H9 (cell line): Measurements from ENCODE around the gene RET. TPM values are rescaled to one million over a fixed set of nuclear protein-coding genes. Genes with fewer than 3 reads are reported as not detected.

ENCODE experiments used
- DNase-seq: peaks from one replicate; pipeline ENCODE4 v3.0.0-alpha.2; 2017
- H2AFZ ChIP-seq: one replicate; pipeline ENCODE4 v1.6.1; 2013; ENCODE audit warnings: mild to moderate bottlenecking, low read length, control low read depth, moderate library complexity
- H2AK5ac ChIP-seq: 2 replicates; pipeline ENCODE4 v1.6.1; 2013; ENCODE audit warnings: low read length, control low read depth, mixed read lengths; ENCODE audit not compliant: insufficient read length
- H2BK120ac ChIP-seq: one replicate; pipeline ENCODE4 v1.6.1; 2013; ENCODE audit warnings: low read depth, mild to moderate bottlenecking, low read length, control low read depth, inconsistent platforms; ENCODE audit not compliant: poor library complexity, severe bottlenecking
- H2BK12ac ChIP-seq: 2 replicates; pipeline ENCODE4 v1.6.1; 2013; ENCODE audit warnings: low read length, control low read depth, mixed read lengths, low read depth; ENCODE audit not compliant: insufficient read length
- H2BK15ac ChIP-seq: 2 replicates; pipeline ENCODE4 v1.6.1; 2013; ENCODE audit warnings: low read depth, low read length, control low read depth
- H2BK20ac ChIP-seq: one replicate; pipeline ENCODE4 v1.6.1; 2013; ENCODE audit warnings: low read depth, mild to moderate bottlenecking, low read length, control low read depth, inconsistent platforms; ENCODE audit not compliant: poor library complexity, severe bottlenecking
- H2BK5ac ChIP-seq: 2 replicates; pipeline ENCODE4 v1.6.1; 2013; ENCODE audit warnings: low read length, control low read depth, mixed read lengths; ENCODE audit not compliant: insufficient read length
- H3K14ac ChIP-seq: 2 replicates; pipeline ENCODE4 v1.6.1; 2013; ENCODE audit warnings: low read length, control low read depth; ENCODE audit not compliant: insufficient read depth
- H3K18ac ChIP-seq: 2 replicates; pipeline ENCODE4 v1.6.1; 2013; ENCODE audit warnings: low read depth, mild to moderate bottlenecking, mixed read lengths, low read length, control low read depth; ENCODE audit not compliant: insufficient read length
- H3K23ac ChIP-seq: 2 replicates; pipeline ENCODE4 v1.6.1; 2013; ENCODE audit warnings: low read length, control low read depth, mixed read lengths, low read depth; ENCODE audit not compliant: insufficient read length
- H3K23me2 ChIP-seq: 2 replicates; pipeline ENCODE4 v1.6.1; 2013; ENCODE audit warnings: low read depth, mild to moderate bottlenecking, mixed read lengths, low read length, control low read depth; ENCODE audit not compliant: insufficient read length, poor library complexity, severe bottlenecking
- H3K27ac ChIP-seq: 2 replicates; pipeline ENCODE4 v1.5.1; 2013; ENCODE audit warnings: low read length, control low read depth, mixed read lengths, low read depth; ENCODE audit not compliant: insufficient read length
- H3K27me3 ChIP-seq: 2 replicates; pipeline ENCODE4 v1.6.1; 2013; ENCODE audit warnings: low read length, control low read depth, inconsistent platforms; ENCODE audit not compliant: insufficient read depth
- H3K4ac ChIP-seq: 2 replicates; pipeline ENCODE4 v1.6.1; 2013; ENCODE audit warnings: low read depth, mild to moderate bottlenecking, control low read depth, inconsistent platforms, low read length, moderate library complexity
- H3K4me1 ChIP-seq: 2 replicates; pipeline ENCODE4 v1.6.1; 2013; ENCODE audit warnings: low read length, control low read depth, inconsistent platforms; ENCODE audit not compliant: insufficient read depth
- H3K4me2 ChIP-seq: 2 replicates; pipeline ENCODE4 v1.6.1; 2013; ENCODE audit warnings: low read length, control low read depth, mixed read lengths; ENCODE audit not compliant: insufficient read length, insufficient read depth
- H3K56ac ChIP-seq: 2 replicates; pipeline ENCODE4 v1.6.1; 2013; ENCODE audit warnings: low read depth, mild to moderate bottlenecking, mixed read lengths, low read length, control low read depth; ENCODE audit not compliant: insufficient read length
- H3K79me1 ChIP-seq: 2 replicates; pipeline ENCODE4 v1.6.1; 2013; ENCODE audit warnings: low read depth, mild to moderate bottlenecking, moderate library complexity, low read length, control low read depth, inconsistent platforms; ENCODE audit not compliant: insufficient read depth, poor library complexity, severe bottlenecking
- H3K79me2 ChIP-seq: 2 replicates; pipeline ENCODE4 v1.6.1; 2013; ENCODE audit warnings: low read length, control low read depth, inconsistent platforms; ENCODE audit not compliant: insufficient read depth
- H3K9ac ChIP-seq: 2 replicates; pipeline ENCODE4 v1.6.1; 2013; ENCODE audit warnings: low read length, control low read depth, mixed read lengths; ENCODE audit not compliant: insufficient read length; ENCODE audit errors: extremely low read depth
- H3K9me3 ChIP-seq: one replicate; pipeline ENCODE4 v1.6.1; 2013; ENCODE audit warnings: low read depth, low read length, inconsistent platforms; ENCODE audit not compliant: control insufficient read depth
- H3T11ph ChIP-seq: one replicate; pipeline ENCODE4 v1.6.1; 2013; ENCODE audit warnings: mild to moderate bottlenecking, low read length, control low read depth, inconsistent platforms
- H4K20me1 ChIP-seq: one replicate; pipeline ENCODE4 v1.6.1; 2013; ENCODE audit not compliant: control insufficient read depth, insufficient read length, insufficient read depth
- H4K5ac ChIP-seq: 2 replicates; pipeline ENCODE4 v1.6.1; 2013; ENCODE audit warnings: low read depth, mild to moderate bottlenecking, mixed read lengths, low read length, control low read depth; ENCODE audit not compliant: insufficient read length
- H4K8ac ChIP-seq: replicated peaks from 2 replicates; pipeline ENCODE4 v1.6.1; 2013; ENCODE audit warnings: low read length, control low read depth, mixed read lengths, low read depth; ENCODE audit not compliant: insufficient read length
- H4K91ac ChIP-seq: 2 replicates; pipeline ENCODE4 v1.6.1; 2013; ENCODE audit warnings: low read depth, mild to moderate bottlenecking, moderate library complexity, mixed read lengths, low read length, control low read depth; ENCODE audit not compliant: insufficient read length
- H3K27ac Mint-ChIP-seq, 3 experiments: 2 replicates in 2 of 3; 3 replicates in 1 of 3; pipeline ENCODE4 v1.8.0; 2020 to 2021; ENCODE audit warnings: mixed read lengths in 3 of 3, mild to moderate bottlenecking in 1 of 3, moderate library complexity in 1 of 3
- H3K27me3 Mint-ChIP-seq: 2 replicates; pipeline ENCODE4 v1.8.0; 2021; ENCODE audit warnings: low read depth, mild to moderate bottlenecking, moderate library complexity, mixed read lengths
- H3K36me3 Mint-ChIP-seq, 3 experiments: 2 replicates in 2 of 3; 3 replicates in 1 of 3; pipeline ENCODE4 v1.8.0; 2020 to 2021; ENCODE audit warnings: low read depth in 3 of 3, mixed read lengths in 3 of 3; ENCODE audit not compliant: insufficient read depth in 1 of 3
- H3K4me1 Mint-ChIP-seq, 2 experiments: 2 replicates each; pipeline ENCODE4 v1.8.0; 2020; ENCODE audit warnings: mixed read lengths in 2 of 2
- H3K4me3 Mint-ChIP-seq, 2 experiments: 2 replicates in 1 of 2; 3 replicates in 1 of 2; pipeline ENCODE4 v1.8.0; 2020 to 2021; ENCODE audit warnings: mild to moderate bottlenecking in 2 of 2, mixed read lengths in 2 of 2, moderate library complexity in 1 of 2
- H3K9me3 Mint-ChIP-seq, 2 experiments: 2 replicates in 1 of 2; 3 replicates in 1 of 2; pipeline ENCODE4 v1.8.0; 2020; ENCODE audit warnings: mild to moderate bottlenecking in 2 of 2, mixed read lengths in 2 of 2, moderate library complexity in 1 of 2
- CTCF ChIP-seq: fragments of 200-600 bp; sonication (generic); conservative IDR thresholded peaks from 3 replicates; pipeline ENCODE4 v1.8.0; 2021; ENCODE audit warnings: antibody characterized with exemption, mild to moderate bottlenecking
- WGBS: extraction: QIAGEN DNeasy Blood & Tissue Kit; methylation state at CpG from one replicate; pipeline ENCODE4 v1.1.7; 2013; ENCODE audit warnings: missing lambda C conversion rate, low lambda C conversion rate, mixed read lengths; ENCODE audit not compliant: insufficient read length; ENCODE audit errors: extremely low coverage; 5-methylcytosine and 5-hydroxymethylcytosine counted together
- total RNA-seq: library from RNA; stranded (reverse); gene quantifications from 2 replicates; pipeline ENCODE4 v1.2.1, GENCODE V29; 2021

RET gene
- total RNA-seq, 1 experiment from 2014 or later: 12.2 TPM

GRCh38 chr10:43122096-43122495 is 45.2 kb downstream of the RET start:
- no peak overlapping the region for H3K4ac ChIP-seq
- no peak overlapping the region for H2BK5ac ChIP-seq
- no peaks in the 10 kb centered on the region for H3K79me1 ChIP-seq
- Mint-ChIP-seq H3K4me3 (no peak overlapping the region), H3K36me3 (peaks cover 0 to 10% (median 5%) of the 10 kb centered on the region in 3 experiments; a peak in 3 of 7 replicates), H3K9me3 (no peaks in the 10 kb centered on the region), H3K27me3 (no peaks in the 10 kb centered on the region), H3K4me1 (no peaks in the 10 kb centered on the region), H3K27ac (peak overlapping the region in 1 of 3 experiments; percentile 40; a peak in 1 of 7 replicates)
- H2BK20ac ChIP-seq: no peak overlapping the region
- no peak overlapping the region for H3T11ph ChIP-seq
- no CpG with 5 or more reads among the region's 4 CpGs for WGBS
- no peak overlapping the region for H4K8ac ChIP-seq
- H3K9me3 ChIP-seq: no peaks in the 10 kb centered on the region
- H2BK12ac ChIP-seq: no peak overlapping the region
- H3K9ac ChIP-seq: no peak overlapping the region
- no peak for TF ChIP-seq CTCF
- no peak overlapping the region for H3K56ac ChIP-seq
- H3K27me3 ChIP-seq: no peaks in the 10 kb centered on the region
- H2AFZ ChIP-seq: no peak overlapping the region
- H3K4me1 ChIP-seq: no peaks in the 10 kb centered on the region
- no peak overlapping the region for H2BK120ac ChIP-seq
- DNase-seq: peak; percentile 21
- no peak overlapping the region for H2BK15ac ChIP-seq
- H3K23me2 ChIP-seq: peaks cover 2% of the 10 kb centered on the region
- no peak overlapping the region for H4K91ac ChIP-seq
- H3K23ac ChIP-seq: no peak overlapping the region
- H3K79me2 ChIP-seq: no peaks in the 10 kb centered on the region
- no peak overlapping the region for H4K5ac ChIP-seq
- no peak overlapping the region for H3K14ac ChIP-seq
- no peaks in the 10 kb centered on the region for H4K20me1 ChIP-seq
- H3K27ac ChIP-seq: no peak overlapping the region
- H3K18ac ChIP-seq: no peak overlapping the region
- H2AK5ac ChIP-seq: no peak overlapping the region
- H3K4me2 ChIP-seq: no peak overlapping the region
